Measurements from ENCODE around the gene TMEM186. TPM values are rescaled to one million over a fixed set of nuclear protein-coding genes. Genes with fewer than 3 reads are reported as not detected.
"Not testable (repeated sequence)": the region's sequence is repeated elsewhere in the genome, so short reads cannot be mapped to it uniquely, and the experiment has no call there.

Gene TMEM186
- total RNA-seq, 5 donors from 2014 or later (not counting 1 experiment from before 2014, with no cell fraction given), result 4.1 to 14.5 (median 12.7) TPM

GRCh38 chr16:8758022-8758421 is 39.4 kb downstream of the TMEM186 start:
- H3K27me3 Mint-ChIP-seq, result no peaks in the 10 kb centered on the region
- H3K4me1 ChIP-seq (ENCODE audit: control insufficient read depth in 1 of 2, extremely low read depth in 1 of 2, insufficient read depth in 2 of 2, low read length in 2 of 2), result no peaks in the 10 kb centered on the region
- H3K4me1 Mint-ChIP-seq, result no peaks in the 10 kb centered on the region
- no peak overlapping the region for H3K4me3 ChIP-seq (ENCODE audit: control insufficient read depth in 1 of 2, extremely low read depth in 1 of 2, low read length in 1 of 2)
- ChIA-PET POLR2A (no interaction called here), CTCF (no interaction called here)
- WGBS (ENCODE audit: insufficient coverage), result 92% methylated on average over 5 of the region's 6 CpGs
- peaks cover 2 to 5% of the 10 kb centered on the region in 2 donors for H3K36me3 ChIP-seq (ENCODE audit: control insufficient read depth in 2 of 2, extremely low read depth in 1 of 2, insufficient read depth in 1 of 2, low read length in 1 of 2)
- no peak for DNase-seq
- peaks cover 44% of the 10 kb centered on the region for H3K36me3 Mint-ChIP-seq
- H3K9me3 Mint-ChIP-seq, result no peaks in the 10 kb centered on the region
- H3K27me3 ChIP-seq (replicated peaks in 1 of 2; ENCODE audit: control insufficient read depth in 2 of 2, extremely low read depth in 1 of 2, insufficient read depth in 2 of 2, low read length in 1 of 2), result no peaks in the 10 kb centered on the region
- no peaks in the 10 kb centered on the region for H3K9me3 ChIP-seq
- H3K27ac Mint-ChIP-seq, result no peak overlapping the region
- no peak for ATAC-seq (replicated peaks in 1 of 4)
- H3K27ac ChIP-seq (ENCODE audit: low read length), result no peak overlapping the region
- no peak overlapping the region for H3K4me3 Mint-ChIP-seq

GRCh38 chr16:8756755-8757154 is 40.7 kb downstream of the TMEM186 start:
- CTCF ChIA-PET, result no interaction called here
- Mint-ChIP-seq H3K4me1 (no peaks in the 10 kb centered on the region), H3K27me3 (no peaks in the 10 kb centered on the region), H3K4me3 (no peak overlapping the region), H3K27ac (no peak overlapping the region), H3K9me3 (no peaks in the 10 kb centered on the region), H3K36me3 (peaks cover 46% of the 10 kb centered on the region)
- POLR2A ChIA-PET, result no interaction called here
- no peak for DNase-seq
- 96% methylated on average over 3 of the region's 5 CpGs for WGBS (ENCODE audit: insufficient coverage)
- Histone ChIP-seq H3K27ac (ENCODE audit: low read length) (no peak overlapping the region), H3K36me3 (ENCODE audit: control insufficient read depth in 2 of 2, extremely low read depth in 1 of 2, insufficient read depth in 1 of 2, low read length in 1 of 2) (peaks cover 2 to 6% of the 10 kb centered on the region in 2 donors), H3K4me3 (ENCODE audit: control insufficient read depth in 1 of 2, extremely low read depth in 1 of 2, low read length in 1 of 2) (no peak overlapping the region), H3K9me3 (no peaks in the 10 kb centered on the region), H3K4me1 (ENCODE audit: control insufficient read depth in 1 of 2, extremely low read depth in 1 of 2, insufficient read depth in 2 of 2, low read length in 2 of 2) (no peaks in the 10 kb centered on the region), H3K27me3 (replicated peaks in 1 of 2; ENCODE audit: control insufficient read depth in 2 of 2, extremely low read depth in 1 of 2, insufficient read depth in 2 of 2, low read length in 1 of 2) (no peaks in the 10 kb centered on the region)
- no peak for ATAC-seq (replicated peaks in 1 of 4)

GRCh38 chr16:8753416-8754054 is 43.9 kb downstream of the TMEM186 start:
- DNase-seq, result no peak
- Histone ChIP-seq H3K9me3 (no peaks in the 10 kb centered on the region), H3K27ac (ENCODE audit: low read length) (no peak overlapping the region), H3K27me3 (replicated peaks in 1 of 2; ENCODE audit: control insufficient read depth in 2 of 2, extremely low read depth in 1 of 2, insufficient read depth in 2 of 2, low read length in 1 of 2) (no peaks in the 10 kb centered on the region), H3K4me3 (ENCODE audit: control insufficient read depth in 1 of 2, extremely low read depth in 1 of 2, low read length in 1 of 2) (no peak overlapping the region), H3K36me3 (ENCODE audit: control insufficient read depth in 2 of 2, extremely low read depth in 1 of 2, insufficient read depth in 1 of 2, low read length in 1 of 2) (peaks cover 0 to 14% of the 10 kb centered on the region in 2 donors), H3K4me1 (ENCODE audit: control insufficient read depth in 1 of 2, extremely low read depth in 1 of 2, insufficient read depth in 2 of 2, low read length in 2 of 2) (no peaks in the 10 kb centered on the region)
- CTCF ChIA-PET, result no interaction called here
- H3K36me3 Mint-ChIP-seq, result peaks cover 43% of the 10 kb centered on the region
- no peaks in the 10 kb centered on the region for H3K9me3 Mint-ChIP-seq
- no peaks in the 10 kb centered on the region for H3K4me1 Mint-ChIP-seq
- WGBS (ENCODE audit: insufficient coverage), result 75% methylated on average over 5 of the region's 9 CpGs
- POLR2A ChIA-PET, result interaction anchor here (0.6 kb wide), 2 partner anchors 216 to 469 kb away, joined by 5 to 10 read pairs; no protein-coding TSS in a partner anchor
- no peaks in the 10 kb centered on the region for H3K27me3 Mint-ChIP-seq
- no peak overlapping the region for H3K27ac Mint-ChIP-seq
- no peak for ATAC-seq (replicated peaks in 1 of 4)
- no peak overlapping the region for H3K4me3 Mint-ChIP-seq

- Mint-ChIP-seq H3K4me1 (no peaks in the 10 kb centered on the region), H3K36me3 (peaks cover 39% of the 10 kb centered on the region), H3K9me3 (no peaks in the 10 kb centered on the region), H3K27ac (no peak overlapping the region), H3K4me3 (no peak overlapping the region), H3K27me3 (no peaks in the 10 kb centered on the region)
- ChIA-PET CTCF (no interaction called here), POLR2A (interaction anchor here (0.6 kb wide), 2 partner anchors 138 to 215 kb away, joined by 4 to 10 read pairs; no protein-coding TSS in a partner anchor)
- Histone ChIP-seq H3K9me3 (no peaks in the 10 kb centered on the region), H3K4me3 (ENCODE audit: control insufficient read depth in 1 of 2, extremely low read depth in 1 of 2, low read length in 1 of 2) (no peak overlapping the region), H3K27me3 (replicated peaks in 1 of 2; ENCODE audit: control insufficient read depth in 2 of 2, extremely low read depth in 1 of 2, insufficient read depth in 2 of 2, low read length in 1 of 2) (no peaks in the 10 kb centered on the region), H3K27ac (ENCODE audit: low read length) (no peak overlapping the region), H3K4me1 (ENCODE audit: control insufficient read depth in 1 of 2, extremely low read depth in 1 of 2, insufficient read depth in 2 of 2, low read length in 2 of 2) (no peaks in the 10 kb centered on the region), H3K36me3 (ENCODE audit: control insufficient read depth in 2 of 2, extremely low read depth in 1 of 2, insufficient read depth in 1 of 2, low read length in 1 of 2) (peaks cover 0 to 14% of the 10 kb centered on the region in 2 donors)
- no peak for ATAC-seq (replicated peaks in 1 of 4)
- DNase-seq, result no peak
- WGBS (ENCODE audit: insufficient coverage), result no CpG with 5 or more reads among the region's 2 CpGs
Measured at GRCh38 chr16:8752706-8753105, 44.7 kb downstream of the TMEM186 start.

GRCh38 chr16:8751481-8752311 is 45.7 kb downstream of the TMEM186 start:
- ATAC-seq (replicated peaks in 1 of 4), result no peak
- POLR2A ChIA-PET, result interaction anchor here in 1 of 2 donors (0.5 to 0.6 kb wide), 2 partner anchors 29 to 127 kb away, joined by 3 to 5 read pairs; no protein-coding TSS in a partner anchor
- no peak overlapping the region for H3K27ac Mint-ChIP-seq
- Histone ChIP-seq H3K27me3 (replicated peaks in 1 of 2; ENCODE audit: control insufficient read depth in 2 of 2, extremely low read depth in 1 of 2, insufficient read depth in 2 of 2, low read length in 1 of 2) (no peaks in the 10 kb centered on the region), H3K27ac (ENCODE audit: low read length) (no peak overlapping the region), H3K4me3 (ENCODE audit: control insufficient read depth in 1 of 2, extremely low read depth in 1 of 2, low read length in 1 of 2) (no peak overlapping the region), H3K4me1 (ENCODE audit: control insufficient read depth in 1 of 2, extremely low read depth in 1 of 2, insufficient read depth in 2 of 2, low read length in 2 of 2) (no peaks in the 10 kb centered on the region), H3K9me3 (no peaks in the 10 kb centered on the region), H3K36me3 (ENCODE audit: control insufficient read depth in 2 of 2, extremely low read depth in 1 of 2, insufficient read depth in 1 of 2, low read length in 1 of 2) (peaks cover 0 to 14% of the 10 kb centered on the region in 2 donors)
- CTCF ChIA-PET, result no interaction called here
- H3K4me3 Mint-ChIP-seq, result no peak overlapping the region
- 93% methylated on average over 7 of the region's 14 CpGs for WGBS (ENCODE audit: insufficient coverage)
- peaks cover 42% of the 10 kb centered on the region for H3K36me3 Mint-ChIP-seq
- H3K27me3 Mint-ChIP-seq, result no peaks in the 10 kb centered on the region
- DNase-seq, result no peak
- no peaks in the 10 kb centered on the region for H3K4me1 Mint-ChIP-seq
- no peaks in the 10 kb centered on the region for H3K9me3 Mint-ChIP-seq

- WGBS (ENCODE audit: insufficient coverage), result 100% methylated on average over 2 of the region's 9 CpGs
- ATAC-seq (replicated peaks in 1 of 4); H3K27ac Mint-ChIP-seq; POLR2A ChIA-PET; H3K4me3 Mint-ChIP-seq; H3K27me3 ChIP-seq (replicated peaks in 1 of 2; ENCODE audit: control insufficient read depth in 2 of 2, extremely low read depth in 1 of 2, insufficient read depth in 2 of 2, low read length in 1 of 2); H3K27me3 Mint-ChIP-seq; H3K4me1 Mint-ChIP-seq; H3K27ac ChIP-seq (ENCODE audit: low read length); H3K9me3 Mint-ChIP-seq; CTCF ChIA-PET; H3K4me3 ChIP-seq (ENCODE audit: control insufficient read depth in 1 of 2, extremely low read depth in 1 of 2, low read length in 1 of 2); H3K9me3 ChIP-seq; DNase-seq; H3K4me1 ChIP-seq (ENCODE audit: control insufficient read depth in 1 of 2, extremely low read depth in 1 of 2, insufficient read depth in 2 of 2, low read length in 2 of 2): not testable (repeated sequence)
- H3K36me3 Mint-ChIP-seq, result peaks cover 39% of the 10 kb centered on the region
- peaks cover 0 to 12% of the 10 kb centered on the region in 2 donors for H3K36me3 ChIP-seq (ENCODE audit: control insufficient read depth in 2 of 2, extremely low read depth in 1 of 2, insufficient read depth in 1 of 2, low read length in 1 of 2)
Measured at GRCh38 chr16:8748944-8749343, 48.5 kb downstream of the TMEM186 start.
